NCI-H226 (cell line): ENCODE data around the gene FSTL4.

ENCODE experiments used
- DNase-seq: peaks from one replicate; pipeline ENCODE4 v3.0.0-alpha.2; 2015

The FSTL4 gene

GRCh38 chr5:133382661-133383579 is 229.4 kb downstream of the FSTL4 start:
- no peak for DNase-seq

GRCh38 chr5:133381571-133382365 is 230.6 kb downstream of the FSTL4 start:
- DNase-seq: no peak

- DNase-seq: no peak
Measured at GRCh38 chr5:133381041-133381440, 231.3 kb downstream of the FSTL4 start.

- DNase-seq: no peak
Measured at GRCh38 chr5:133377736-133378135, 234.6 kb downstream of the FSTL4 start.

GRCh38 chr5:133376986-133377385 is 235.4 kb downstream of the FSTL4 start:
- no peak for DNase-seq

DNA sequence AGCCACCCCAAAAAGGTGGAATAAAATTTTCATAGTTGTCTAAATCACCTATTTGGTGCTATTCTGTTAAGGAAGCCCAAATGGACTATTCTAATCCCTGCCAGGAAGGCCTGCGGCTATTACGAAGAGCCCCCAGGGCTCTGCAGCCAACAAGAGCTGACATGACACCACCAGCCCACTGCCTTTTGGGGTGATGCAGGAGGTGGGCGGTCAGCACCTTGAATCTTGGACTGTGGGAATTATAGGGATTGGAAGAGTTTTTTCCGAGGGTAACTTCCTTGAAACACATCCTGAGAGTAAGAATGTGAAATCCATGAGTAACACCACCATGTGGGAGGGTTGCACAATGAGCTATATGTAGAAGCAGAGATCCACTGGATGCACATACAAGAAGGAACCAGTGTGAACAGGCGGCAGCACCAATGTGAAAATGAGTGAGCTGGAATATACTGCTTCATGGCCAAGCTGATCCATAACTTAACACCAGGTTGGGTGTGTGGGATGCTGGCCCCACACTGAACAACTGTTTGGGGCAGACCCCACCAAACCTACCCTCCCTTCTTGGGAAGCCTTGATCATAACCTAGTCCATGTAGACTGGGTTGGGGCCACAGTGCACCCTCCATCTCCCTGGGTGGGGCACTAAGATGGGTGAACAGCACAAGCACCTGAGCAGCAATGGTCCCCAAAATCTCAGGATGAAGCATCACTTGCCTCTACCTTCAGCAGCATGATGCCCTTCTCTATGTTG is 239.0 kb downstream of the FSTL4 start:
- no peak for DNase-seq

GRCh38 chr5:133372293-133372937 is 239.9 kb downstream of the FSTL4 start:
- DNase-seq: no peak

- DNase-seq: no peak
Measured at GRCh38 chr5:133371371-133372155, 240.8 kb downstream of the FSTL4 start.

GRCh38 chr5:133370904-133371303 is 241.4 kb downstream of the FSTL4 start:
- no peak for DNase-seq

DNA sequence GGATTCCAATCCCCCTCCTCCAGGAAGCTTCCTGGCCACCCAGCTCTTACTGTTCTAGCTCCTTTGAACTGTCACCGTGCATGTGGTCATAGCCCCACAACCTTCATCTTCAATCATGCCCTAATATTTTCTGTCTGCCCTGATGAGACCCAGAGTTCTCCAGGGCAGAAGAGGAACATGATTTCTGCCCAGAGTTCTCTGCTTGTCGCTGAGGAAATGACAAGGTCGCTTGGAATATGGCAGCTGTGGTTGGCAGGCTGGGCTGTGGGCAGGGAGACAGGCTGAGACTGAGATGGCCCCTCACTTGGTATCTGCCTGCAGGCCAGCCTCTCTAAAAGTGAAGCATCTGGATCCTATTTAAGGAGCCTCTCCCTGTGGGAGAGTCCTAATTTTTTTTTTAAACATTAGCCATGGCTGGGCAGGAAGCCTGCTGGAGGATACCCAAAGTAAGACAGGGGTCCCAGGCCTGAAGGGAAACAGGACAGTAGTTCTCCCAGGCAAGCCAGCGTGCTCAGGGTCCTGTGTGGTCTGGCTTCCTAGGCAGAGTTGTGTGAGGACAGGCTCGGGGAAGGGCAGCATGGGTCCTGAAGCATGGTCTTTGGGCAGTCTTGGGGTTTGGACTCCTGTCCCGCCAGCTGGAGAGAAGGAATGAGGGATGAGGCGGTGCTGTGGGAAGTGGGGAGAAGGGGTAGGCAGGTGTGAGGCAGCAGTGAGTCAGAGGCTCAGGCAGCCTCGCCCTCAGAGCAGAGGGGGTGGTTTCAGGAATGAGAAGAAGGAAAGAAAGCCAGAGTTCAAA is 242.1 kb downstream of the FSTL4 start:
- DNase-seq: no peak

- no peak for DNase-seq
Measured at GRCh38 chr5:133368916-133369783, 243.2 kb downstream of the FSTL4 start.

DNA sequence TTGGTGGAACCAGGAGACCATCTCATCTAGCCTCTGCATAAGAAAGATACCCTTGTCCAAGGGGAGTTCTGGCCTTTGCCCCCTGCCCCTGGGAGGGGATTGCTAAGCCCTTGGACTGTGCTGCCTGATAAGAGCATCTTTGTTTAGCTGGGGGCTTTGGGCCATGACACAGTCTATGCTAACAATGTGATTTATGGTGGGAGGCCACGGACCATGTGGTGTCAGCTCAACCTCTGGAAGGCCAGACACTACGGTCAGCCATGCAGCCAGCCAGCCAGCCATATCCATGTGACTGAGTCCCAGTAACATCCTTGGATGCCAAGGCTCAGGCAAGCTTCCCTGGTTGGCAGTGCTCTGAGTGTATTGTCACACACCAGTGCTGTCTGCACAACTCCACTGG is 244.4 kb downstream of the FSTL4 start:
- no peak for DNase-seq

- no peak for DNase-seq
Measured at GRCh38 chr5:133367071-133367786, 245.1 kb downstream of the FSTL4 start.

DNA sequence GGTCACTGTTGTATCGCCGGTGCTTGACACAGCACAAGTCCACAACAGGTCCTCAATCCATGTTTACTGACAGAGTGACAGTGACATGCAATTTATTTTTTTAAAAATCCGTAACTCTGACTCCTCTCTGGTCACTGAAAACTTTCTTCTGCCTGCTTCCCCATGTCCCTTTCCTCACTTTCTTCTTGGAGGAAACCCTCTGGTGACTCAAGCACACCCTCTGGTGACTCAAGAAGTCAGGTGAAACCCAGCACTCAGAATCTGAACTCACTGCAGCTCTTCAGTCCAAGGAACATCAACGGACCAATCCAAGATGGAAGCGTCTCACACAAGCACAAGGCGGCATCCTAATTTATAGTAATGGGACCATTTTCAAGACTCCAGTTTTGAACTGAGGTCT is 245.9 kb downstream of the FSTL4 start:
- no peak for DNase-seq

- DNase-seq: no peak
Measured at GRCh38 chr5:133365738-133366137, 246.6 kb downstream of the FSTL4 start.

DNA sequence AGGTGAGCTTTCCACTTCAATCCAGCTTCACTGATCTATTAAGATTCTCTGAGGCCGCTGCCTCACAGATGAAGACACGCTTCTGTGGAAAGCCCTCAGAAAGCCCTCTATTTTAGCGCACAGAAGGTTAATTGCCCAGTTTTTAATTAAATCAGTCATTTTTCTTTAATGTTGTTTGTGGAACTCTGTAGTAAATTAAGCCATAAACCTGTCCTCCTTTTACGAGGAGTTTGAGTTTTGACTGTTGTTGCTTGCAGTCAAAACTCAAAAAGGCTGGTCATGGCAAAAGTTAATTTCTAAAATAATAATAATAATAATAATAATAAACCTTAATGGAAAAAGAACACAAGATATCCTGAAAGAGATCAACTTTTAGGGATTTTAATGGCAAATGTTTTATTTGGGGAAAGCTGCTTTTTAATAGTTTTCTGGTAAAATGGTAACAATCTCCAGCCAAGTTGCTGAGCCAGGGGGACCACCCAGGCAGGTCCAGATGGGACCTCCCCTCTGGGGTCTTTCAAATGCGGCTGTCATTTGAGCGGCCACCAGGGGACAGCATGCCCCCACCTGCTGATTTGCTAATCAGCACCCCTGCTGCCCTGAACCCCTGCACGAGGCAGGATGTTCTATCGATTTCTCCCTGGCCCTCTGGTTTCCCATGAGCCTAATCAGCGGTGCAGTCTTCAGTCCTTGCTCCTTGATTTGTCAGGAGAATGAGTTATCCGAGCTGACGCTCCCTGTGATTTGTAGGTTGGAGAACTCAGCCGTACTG is 247.2 kb downstream of the FSTL4 start:
- no peak for DNase-seq

DNA sequence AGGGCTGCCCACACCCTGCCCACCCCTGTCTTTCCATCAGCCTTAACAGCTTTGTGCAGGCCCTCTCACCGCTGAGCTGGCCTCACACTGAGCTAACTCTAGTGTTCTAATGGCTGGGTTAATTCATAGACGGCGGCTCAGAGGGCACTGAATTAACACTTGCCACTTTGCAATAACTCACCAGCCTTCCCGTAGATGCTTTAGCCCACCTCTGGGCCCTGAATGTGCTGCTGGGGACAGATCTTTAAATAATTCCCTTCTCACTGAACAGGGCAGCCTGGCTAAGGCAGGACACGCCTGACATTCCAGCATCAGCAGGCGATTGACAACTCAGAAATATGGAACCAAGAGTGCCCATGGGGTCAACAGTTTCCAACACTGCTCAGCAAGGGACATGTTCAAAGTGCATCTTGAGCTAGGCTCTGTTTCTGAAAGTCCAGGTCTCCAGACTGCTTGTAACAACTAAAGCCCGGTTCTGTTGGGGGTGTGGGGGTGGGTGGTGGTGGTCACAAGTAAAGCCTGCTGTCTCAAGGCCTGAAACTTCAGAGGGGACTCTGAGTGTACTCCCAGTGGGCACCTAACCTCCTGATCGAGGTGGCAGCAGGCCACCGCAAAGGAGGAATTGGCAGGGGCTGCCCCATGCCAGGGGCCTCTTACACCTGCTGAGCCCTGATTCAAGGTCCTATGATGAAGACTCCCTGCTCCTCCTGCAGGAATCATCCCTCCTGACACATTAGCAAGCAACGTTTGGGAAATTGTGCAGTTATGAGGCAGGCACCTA is 248.3 kb downstream of the FSTL4 start:
- no peak for DNase-seq

GRCh38 chr5:133362438-133362837 is 249.9 kb downstream of the FSTL4 start:
- no peak for DNase-seq
